GM10248 (cell line): ENCODE measurements around the gene PRDM16.

Experiments
- CTCF ChIA-PET: fragments of 300-600 bp; sonication (Branson Sonifier 250); formaldehyde crosslinking; extraction: SDS; loops from one replicate; lab custom pipeline; 2021; ENCODE audit warnings: antibody characterized with exemption; lab: Yijun Ruan, JAX
- POLR2A ChIA-PET: fragments of 350-650 bp; sonication (Branson Sonifier 250); formaldehyde crosslinking; extraction: SDS; loops from one replicate; lab custom pipeline; 2020; ENCODE audit warnings: antibody characterized with exemption; lab: Yijun Ruan, JAX
- DNase-seq: peaks from one replicate; pipeline ENCODE4 v3.0.0; 2012; ENCODE audit errors: extremely low spot score
- CTCF ChIP-seq: IDR thresholded peaks from 2 replicates; pipeline ENCODE4 v1.5.1; 2012; ENCODE audit warnings: mild to moderate bottlenecking, low read depth; ENCODE audit errors: extremely low read depth, missing control alignments, control extremely low read depth

PRDM16 gene

GRCh38 chr1:3355089-3355488 lies 286.1 kb downstream of the PRDM16 start:
- POLR2A ChIA-PET, result no interaction called here
- no peak for TF ChIP-seq CTCF
- DNase-seq, result no peak
- CTCF ChIA-PET, result interaction anchor here (1.1 kb wide), 1 partner anchor 8 kb away, joined by 3 read pairs; no protein-coding TSS in a partner anchor

GRCh38 chr1:3355894-3356826 lies 287.2 kb downstream of the PRDM16 start:
- POLR2A ChIA-PET, result no interaction called here
- no peak for DNase-seq

GRCh38 chr1:3356827-3357460 lies 287.9 kb downstream of the PRDM16 start:
- POLR2A ChIA-PET, result no interaction called here
- no peak for DNase-seq
- TF ChIP-seq CTCF, result no peak
- CTCF ChIA-PET, result no interaction called here

More at GRCh38 chr1:3355894-3356826, 287.2 kb downstream of the PRDM16 start:
- no peak for TF ChIP-seq CTCF
- CTCF ChIA-PET, result no interaction called here

- no peak for DNase-seq
- no peak for TF ChIP-seq CTCF
- ChIA-PET POLR2A (no interaction called here), CTCF (no interaction called here)
Measured at GRCh38 chr1:3357526-3358297, 288.7 kb downstream of the PRDM16 start.

- POLR2A ChIA-PET, result no interaction called here
- DNase-seq, result no peak
- TF ChIP-seq CTCF, result no peak
- CTCF ChIA-PET, result no interaction called here
Measured at GRCh38 chr1:3359351-3359750, 290.3 kb downstream of the PRDM16 start.
